Esophagus squamous epithelium (tissue), 5 donors: Measurements from ENCODE around the gene FAM222B. TPM values are rescaled to one million over a fixed set of nuclear protein-coding genes. Genes with fewer than 3 reads are reported as not detected.

Experiments used
- DNase-seq: peaks from one replicate; lab custom pipeline; 2025; lab: John Stamatoyannopoulos, UW
- H3K27ac ChIP-seq, 4 donors: fragments of 200-600 bp; sonication (generic); one replicate each; pipeline ENCODE4 v1.5.1; 2016 to 2019; ENCODE audit warnings: mild to moderate bottlenecking in 1 of 4
- H3K27me3 ChIP-seq, 4 donors: fragments of 200-600 bp; sonication (generic); 1 replicate in 3 of 4; 2 replicates in 1 of 4; pipeline versions ENCODE4 v1.5.1 to v1.6.0; 2017 to 2021; ENCODE audit warnings: antibody characterized with exemption in 1 of 4
- H3K36me3 ChIP-seq, 3 donors: fragments of 200-600 bp; sonication (generic); one replicate each; pipeline ENCODE4 v1.5.1; 2016 to 2019
- H3K4me1 ChIP-seq, 3 donors: fragments of 200-600 bp; sonication (generic); one replicate each; pipeline ENCODE4 v1.5.1; 2017 to 2019
- H3K4me3 ChIP-seq, 4 donors: fragments of 200-600 bp; sonication (generic); 1 replicate in 3 of 4; 2 replicates in 1 of 4; pipeline ENCODE4 v1.5.1; 2016 to 2019; ENCODE audit warnings: mild to moderate bottlenecking in 2 of 4, moderate library complexity in 1 of 4
- H3K9me3 ChIP-seq, 3 donors: fragments of 200-600 bp; sonication (generic); one replicate each; pipeline ENCODE4 v1.5.1; 2016 to 2019
- POLR2A ChIP-seq, 4 donors: fragments of 450-650 bp; IDR thresholded peaks; one replicate each; pipeline ENCODE4 v1.6.1; 2017; ENCODE audit warnings: antibody characterized with exemption in 4 of 4, mild to moderate bottlenecking in 4 of 4, moderate library complexity in 3 of 4
- WGBS, 2 donors: methylation state at CpG; one replicate each; pipeline ENCODE4 v1.1.5; 2018; 5-methylcytosine and 5-hydroxymethylcytosine counted together
- intact Hi-C: fragments of 100-400 bp; cut with DNase I; formaldehyde crosslinking; loops from one replicate; pipeline ENCODE4 v1.15.0; 2022
- total RNA-seq, 4 donors: library from RNA; depleted of rRNA; stranded (reverse); fragments of >200 nt; gene quantifications; one replicate each; pipeline ENCODE4 v1.1.0, GENCODE V29; 2016
- TF ChIP-seq, protein P1 (sequence below), 6 experiments: fragments of 450-650 bp in 4 of 6; fragments of 200-600 bp in 2 of 6; sonication (generic) in 2 of 6; IDR thresholded peaks; one replicate each; pipeline ENCODE4 v1.5.1; 2016 to 2019; ENCODE audit warnings: antibody characterized with exemption in 6 of 6, mild to moderate bottlenecking in 4 of 6, moderate library complexity in 4 of 6
- donor health status: DM: yes; HTN: yes; CAD: no.

The FAM222B gene
- total RNA-seq, 4 donors from 2014 or later, result 8.0 to 16.4 (median 11.2) TPM

DNA sequence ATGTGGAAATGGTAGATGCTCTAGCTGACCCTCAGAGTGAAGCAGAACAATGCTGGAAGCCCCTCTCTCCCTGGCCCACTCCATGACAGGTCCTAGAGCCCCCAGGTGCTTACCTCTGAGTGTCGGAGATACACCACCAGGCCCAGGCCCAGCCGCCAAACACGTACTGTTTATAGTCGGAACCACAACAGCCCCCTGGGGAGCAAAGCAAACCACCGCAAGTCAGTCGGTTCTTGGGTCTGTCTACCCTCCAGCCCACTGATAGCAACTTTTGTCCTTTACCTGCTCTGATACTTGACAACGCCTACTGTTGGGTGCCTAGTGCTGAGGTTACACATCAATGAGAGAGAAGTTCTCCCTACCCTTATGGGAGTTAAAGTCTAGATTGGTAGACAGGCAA lies 46.2 kb upstream of the FAM222B start:
- Histone ChIP-seq H3K27me3 (no peaks in the 10 kb centered on the region), H3K4me3 (no peak overlapping the region), H3K36me3 (peaks cover 17 to 65% (median 20%) of the 10 kb centered on the region in 3 donors), H3K4me1 (peaks cover 15 to 46% (median 27%) of the 10 kb centered on the region in 3 donors), H3K27ac (no peak overlapping the region), H3K9me3 (no peaks in the 10 kb centered on the region)
- no peak for TF ChIP-seq POLR2A (IDR thresholded peaks at IDR 0.05)
- TF ChIP-seq, protein P1, sequence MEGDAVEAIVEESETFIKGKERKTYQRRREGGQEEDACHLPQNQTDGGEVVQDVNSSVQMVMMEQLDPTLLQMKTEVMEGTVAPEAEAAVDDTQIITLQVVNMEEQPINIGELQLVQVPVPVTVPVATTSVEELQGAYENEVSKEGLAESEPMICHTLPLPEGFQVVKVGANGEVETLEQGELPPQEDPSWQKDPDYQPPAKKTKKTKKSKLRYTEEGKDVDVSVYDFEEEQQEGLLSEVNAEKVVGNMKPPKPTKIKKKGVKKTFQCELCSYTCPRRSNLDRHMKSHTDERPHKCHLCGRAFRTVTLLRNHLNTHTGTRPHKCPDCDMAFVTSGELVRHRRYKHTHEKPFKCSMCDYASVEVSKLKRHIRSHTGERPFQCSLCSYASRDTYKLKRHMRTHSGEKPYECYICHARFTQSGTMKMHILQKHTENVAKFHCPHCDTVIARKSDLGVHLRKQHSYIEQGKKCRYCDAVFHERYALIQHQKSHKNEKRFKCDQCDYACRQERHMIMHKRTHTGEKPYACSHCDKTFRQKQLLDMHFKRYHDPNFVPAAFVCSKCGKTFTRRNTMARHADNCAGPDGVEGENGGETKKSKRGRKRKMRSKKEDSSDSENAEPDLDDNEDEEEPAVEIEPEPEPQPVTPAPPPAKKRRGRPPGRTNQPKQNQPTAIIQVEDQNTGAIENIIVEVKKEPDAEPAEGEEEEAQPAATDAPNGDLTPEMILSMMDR (IDR thresholded peaks at IDR 0.05), result no peak
- no peak for DNase-seq
- 80 to 89% methylated on average over 7 of the region's 7 CpGs for WGBS, 2 donors
- intact Hi-C loops, result no loop called here

- 82 to 83% methylated on average over 4 of the region's 12 CpGs for WGBS, 2 donors
- H3K9me3 ChIP-seq, result no peaks in the 10 kb centered on the region
- DNase-seq, result no peak
- H3K4me1 ChIP-seq, result peaks cover 7 to 38% (median 19%) of the 10 kb centered on the region in 3 donors
- H3K36me3 ChIP-seq, result peaks cover 24 to 74% (median 29%) of the 10 kb centered on the region in 3 donors
- H3K27me3 ChIP-seq, result no peaks in the 10 kb centered on the region
- TF ChIP-seq POLR2A (IDR thresholded peaks at IDR 0.05), result no peak
- TF ChIP-seq, protein P1 (IDR thresholded peaks at IDR 0.05), result no peak
- intact Hi-C loops, result no loop called here
- H3K27ac ChIP-seq, result no peak overlapping the region
- no peak overlapping the region for H3K4me3 ChIP-seq
Observed at GRCh38 chr17:28887871-28888471, 45.4 kb upstream of the FAM222B start.

DNA sequence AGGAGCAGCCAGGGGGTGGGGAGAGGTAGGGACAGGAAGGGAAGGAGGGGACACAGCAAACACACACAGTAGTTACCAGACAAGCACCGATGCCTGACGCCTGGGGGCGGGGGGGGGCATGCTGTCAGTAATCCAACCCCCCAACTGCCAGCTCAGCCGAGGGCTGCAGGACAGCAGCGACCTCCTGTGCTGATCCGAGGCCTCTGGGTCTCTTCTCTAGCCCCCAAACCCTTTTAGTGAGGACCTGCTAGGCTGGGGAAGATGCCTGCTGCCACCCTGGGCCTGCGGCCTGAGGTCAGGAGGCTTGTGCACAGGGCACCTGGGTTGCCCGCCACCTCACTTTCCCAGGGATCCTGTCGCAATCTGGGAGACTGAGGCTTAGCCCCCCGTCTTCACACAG lies 43.4 kb upstream of the FAM222B start:
- intact Hi-C loops, result no loop called here
- H3K27me3 ChIP-seq, result no peaks in the 10 kb centered on the region
- H3K27ac ChIP-seq, result no peak overlapping the region
- no peak overlapping the region for H3K4me3 ChIP-seq
- 77 to 85% methylated on average over 6 of the region's 10 CpGs for WGBS, 2 donors
- peaks cover 45 to 85% (median 45%) of the 10 kb centered on the region in 3 donors for H3K36me3 ChIP-seq
- H3K9me3 ChIP-seq, result no peaks in the 10 kb centered on the region
- H3K4me1 ChIP-seq, result peaks cover 0 to 18% (median 5%) of the 10 kb centered on the region in 3 donors
- DNase-seq, result no peak
- no peak for TF ChIP-seq POLR2A (IDR thresholded peaks at IDR 0.05)
- TF ChIP-seq, protein P1 (IDR thresholded peaks at IDR 0.05), result no peak

GRCh38 chr17:28885363-28885762 lies 42.8 kb upstream of the FAM222B start:
- Histone ChIP-seq H3K27me3 (no peaks in the 10 kb centered on the region), H3K36me3 (peaks cover 45 to 85% (median 51%) of the 10 kb centered on the region in 3 donors), H3K4me3 (no peak overlapping the region), H3K27ac (no peak overlapping the region), H3K4me1 (peaks cover 0 to 12% (median 5%) of the 10 kb centered on the region in 3 donors), H3K9me3 (no peaks in the 10 kb centered on the region)
- TF ChIP-seq, protein P1 (IDR thresholded peaks at IDR 0.05), result no peak
- TF ChIP-seq POLR2A (IDR thresholded peaks at IDR 0.05), result no peak
- DNase-seq, result no peak
- 84 to 91% methylated on average over 4 of the region's 4 CpGs for WGBS, 2 donors
- intact Hi-C loops, result no loop called here

DNA sequence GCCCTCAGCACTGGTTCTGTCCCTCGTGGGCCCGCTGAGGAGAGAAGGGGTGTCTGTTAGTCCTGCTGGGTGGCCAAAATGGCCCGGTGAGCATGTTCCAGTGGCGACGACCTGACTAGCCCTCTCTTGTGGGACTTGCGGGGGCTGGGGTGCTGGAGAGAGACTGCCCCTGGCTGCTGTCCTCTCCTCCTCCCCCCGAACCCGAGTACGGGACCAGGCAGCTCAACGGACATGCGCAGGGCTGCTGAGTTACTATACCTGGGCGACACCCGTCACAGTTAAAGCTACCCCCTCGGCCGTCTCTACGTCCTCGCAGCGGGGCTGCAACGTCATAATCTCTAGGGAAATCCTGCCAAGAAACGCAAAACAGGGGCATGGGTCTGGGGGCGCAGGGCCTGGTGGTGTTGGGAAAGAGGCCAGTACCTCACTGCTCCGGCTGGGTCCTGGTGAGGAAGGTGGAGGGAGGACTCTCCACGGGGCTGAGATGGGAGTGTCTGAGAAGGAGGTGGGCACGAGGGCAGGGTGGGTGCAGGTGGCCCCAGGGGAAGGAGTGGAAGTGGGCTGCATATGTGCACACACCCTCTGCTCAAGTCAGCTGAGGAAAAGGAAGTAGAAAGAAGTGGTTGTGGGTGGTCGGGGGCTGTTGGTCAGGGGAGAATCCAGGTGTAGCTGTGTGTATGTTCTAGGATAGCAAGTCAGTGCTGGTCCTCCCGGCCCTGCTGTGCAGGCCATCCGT lies 41.5 kb upstream of the FAM222B start:
- Histone ChIP-seq H3K27ac (no peak overlapping the region), H3K4me1 (no peaks in the 10 kb centered on the region), H3K4me3 (no peak overlapping the region), H3K27me3 (no peaks in the 10 kb centered on the region), H3K36me3 (peaks cover 51 to 97% (median 63%) of the 10 kb centered on the region in 3 donors), H3K9me3 (no peaks in the 10 kb centered on the region)
- intact Hi-C loops, result no loop called here
- no peak for DNase-seq
- TF ChIP-seq POLR2A (IDR thresholded peaks at IDR 0.05), result no peak
- TF ChIP-seq, protein P1 (IDR thresholded peaks at IDR 0.05), result no peak
- WGBS, 2 donors, result 81% methylated on average over 12 to 14 of the region's 27 CpGs
